Mesothelial cell of epicardium (in vitro differentiated cells): Measurements from ENCODE around the gene PCDHB13. TPM values are rescaled to one million over a fixed set of nuclear protein-coding genes. Genes with fewer than 3 reads are reported as not detected.
"Not testable (repeated sequence)": the region's sequence is repeated elsewhere in the genome, so short reads cannot be mapped to it uniquely, and the experiment has no call there.

Source experiments
- DNase-seq, 2 experiments: peaks; one replicate each; pipeline ENCODE4 v3.0.0; 2021; ENCODE audit warnings: low spot score in 2 of 2; ENCODE audit not compliant: unreplicated experiment in 2 of 2
- H3K27ac Mint-ChIP-seq: 2 replicates; pipeline ENCODE4 v1.8.0; 2021; ENCODE audit warnings: mixed read lengths
- H3K27me3 Mint-ChIP-seq: 2 replicates; pipeline ENCODE4 v1.8.0; 2021; ENCODE audit warnings: low read depth, mixed read lengths
- H3K36me3 Mint-ChIP-seq: 2 replicates; pipeline ENCODE4 v1.8.0; 2021; ENCODE audit warnings: mixed read lengths
- H3K4me1 Mint-ChIP-seq: 2 replicates; pipeline ENCODE4 v1.8.0; 2021; ENCODE audit warnings: mixed read lengths
- H3K4me3 Mint-ChIP-seq: 2 replicates; pipeline ENCODE4 v1.8.0; 2021; ENCODE audit warnings: mild to moderate bottlenecking, moderate library complexity, mixed read lengths
- H3K9me3 Mint-ChIP-seq: 2 replicates; pipeline ENCODE4 v1.8.0; 2021; ENCODE audit warnings: mixed read lengths
- CTCF ChIP-seq: fragments of 200-600 bp; sonication (generic); IDR thresholded peaks from one replicate; pipeline ENCODE4 v1.5.0; 2021; ENCODE audit warnings: antibody characterized with exemption; ENCODE audit not compliant: unreplicated experiment
- total RNA-seq: library from RNA; stranded (reverse); gene quantifications from 3 replicates; pipeline ENCODE4 v1.2.1, GENCODE V29; 2021

Gene PCDHB13
- total RNA-seq, 1 donor from 2014 or later: 8.0 TPM

DNA sequence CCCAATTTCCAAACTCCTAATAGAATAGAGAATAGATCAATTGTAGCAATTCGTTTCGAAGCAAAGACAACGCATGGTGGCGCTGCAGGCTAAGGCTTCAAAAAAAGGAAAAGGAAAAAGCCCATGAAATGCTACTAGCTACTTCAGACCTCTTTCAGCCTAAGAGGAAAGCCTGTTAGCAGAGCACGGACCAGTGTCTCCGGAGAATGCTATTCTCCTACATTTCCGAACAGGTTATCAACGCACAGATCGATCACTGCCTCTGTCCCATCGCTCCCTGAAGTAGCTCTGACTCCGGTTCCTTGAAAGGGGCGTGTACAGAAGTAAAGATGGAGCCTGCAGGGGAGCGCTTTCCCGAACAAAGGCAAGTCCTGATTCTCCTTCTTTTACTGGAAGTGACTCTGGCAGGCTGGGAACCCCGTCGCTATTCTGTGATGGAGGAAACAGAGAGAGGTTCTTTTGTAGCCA lies 31.6 kb downstream of the PCDHB13 start, which contains the start of gene PCDHB15:
Gene PCDHB15, plus strand, starts transcription at position 146 of the 468 bp plus-strand sequence. Its CDS starts 184 bp downstream, at position 330.
- no peak for DNase-seq
- peaks cover 68% of the 10 kb centered on the region for H3K36me3 Mint-ChIP-seq
- no peak for TF ChIP-seq CTCF
- no peaks in the 10 kb centered on the region for H3K27me3 Mint-ChIP-seq
- H3K4me3 Mint-ChIP-seq: peak within 1 kb of the TSS; percentile 46
- no peak within 1 kb of the TSS for H3K27ac Mint-ChIP-seq
- peaks cover 71% of the 10 kb centered on the region for H3K9me3 Mint-ChIP-seq
- no peaks in the 10 kb centered on the region for H3K4me1 Mint-ChIP-seq

- not testable (repeated sequence) for H3K4me1 Mint-ChIP-seq, DNase-seq, H3K27ac Mint-ChIP-seq, H3K27me3 Mint-ChIP-seq, H3K4me3 Mint-ChIP-seq
- Mint-ChIP-seq H3K9me3 (peaks cover 76% of the 10 kb centered on the region), H3K36me3 (peaks cover 64% of the 10 kb centered on the region)
Measured at GRCh38 chr5:141246971-141247370, 33.3 kb downstream of the PCDHB13 start.

- Mint-ChIP-seq H3K9me3 (peaks cover 75% of the 10 kb centered on the region), H3K36me3 (peaks cover 60% of the 10 kb centered on the region)
- not testable (repeated sequence) for H3K4me1 Mint-ChIP-seq, H3K27me3 Mint-ChIP-seq, H3K4me3 Mint-ChIP-seq, H3K27ac Mint-ChIP-seq, DNase-seq
Measured at GRCh38 chr5:141247434-141247833, 33.7 kb downstream of the PCDHB13 start.

DNA sequence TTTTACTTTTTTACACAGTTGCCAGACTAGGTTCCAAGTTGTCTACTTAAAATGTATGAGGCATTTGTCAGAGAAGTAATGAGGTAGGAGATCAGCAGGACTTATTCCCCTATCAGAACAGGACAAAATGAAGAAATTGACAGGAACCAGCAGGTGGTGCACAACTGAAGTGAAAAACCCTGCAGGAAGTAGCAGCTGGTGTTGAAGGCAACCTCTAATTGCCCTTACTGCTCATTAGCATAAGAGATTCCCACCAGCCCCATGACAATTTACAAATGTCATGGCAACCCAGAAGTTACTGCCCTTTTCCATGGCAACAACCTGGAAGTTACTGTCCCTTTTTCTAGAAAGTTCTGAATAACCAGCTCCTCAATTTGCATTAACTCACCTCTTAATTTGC lies 36.9 kb downstream of the PCDHB13 start:
- H3K9me3 Mint-ChIP-seq: peaks cover 78% of the 10 kb centered on the region
- no peak for TF ChIP-seq CTCF
- no peaks in the 10 kb centered on the region for H3K27me3 Mint-ChIP-seq
- H3K4me3 Mint-ChIP-seq: no peak overlapping the region
- H3K36me3 Mint-ChIP-seq: peaks cover 58% of the 10 kb centered on the region
- no peak for DNase-seq
- no peak overlapping the region for H3K27ac Mint-ChIP-seq
- H3K4me1 Mint-ChIP-seq: no peaks in the 10 kb centered on the region

DNA sequence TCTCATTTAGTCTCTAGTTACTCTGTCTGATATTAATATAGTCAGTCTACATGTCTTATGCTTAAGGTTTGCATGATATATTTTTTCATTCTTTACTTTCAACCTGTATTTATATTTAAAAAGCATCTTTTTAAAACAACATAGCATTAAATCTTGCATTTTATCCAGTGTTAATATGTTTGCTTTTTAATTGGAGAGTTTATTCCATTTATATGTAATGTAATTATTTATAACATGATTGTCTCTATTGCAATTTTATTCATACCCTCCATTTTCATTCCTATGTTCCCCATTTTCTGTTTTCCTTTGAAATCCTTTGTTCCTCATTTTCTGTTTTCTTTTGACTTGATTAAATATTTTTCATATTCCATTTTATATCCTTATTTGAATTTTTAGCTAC lies 44.7 kb downstream of the PCDHB13 start:
- H3K36me3 Mint-ChIP-seq: peaks cover 73% of the 10 kb centered on the region
- H3K4me3 Mint-ChIP-seq: no peak overlapping the region

GRCh38 chr5:141258948-141259347 lies 45.2 kb downstream of the PCDHB13 start:
- TF ChIP-seq CTCF: no peak
- Mint-ChIP-seq H3K27me3 (no peaks in the 10 kb centered on the region), H3K27ac (no peak overlapping the region), H3K9me3 (peaks cover 73% of the 10 kb centered on the region), H3K4me1 (no peaks in the 10 kb centered on the region), H3K36me3 (peaks cover 77% of the 10 kb centered on the region), H3K4me3 (no peak overlapping the region)
- DNase-seq: no peak

More for the DNA sequence above, 44.7 kb downstream of the PCDHB13 start:
- no peak for DNase-seq
- H3K4me1 Mint-ChIP-seq: no peaks in the 10 kb centered on the region
- TF ChIP-seq CTCF: no peak
- peaks cover 75% of the 10 kb centered on the region for H3K9me3 Mint-ChIP-seq
- no peaks in the 10 kb centered on the region for H3K27me3 Mint-ChIP-seq
- H3K27ac Mint-ChIP-seq: no peak overlapping the region
